Sigmoid colon (tissue), 4 donors: ENCODE measurements around the gene MUC21.

Experiments
- CTCF ChIP-seq, 4 experiments: fragments of 450-650 bp in 3 of 4; fragments of 200-600 bp in 1 of 4; IDR thresholded peaks; one replicate each; pipeline ENCODE4 v1.5.1; 2016 to 2019; ENCODE audit warnings: antibody characterized with exemption in 4 of 4, mild to moderate bottlenecking in 3 of 4, moderate library complexity in 2 of 4
- EP300 ChIP-seq, 4 donors: sonication (generic); formaldehyde crosslinking; IDR thresholded peaks; one replicate each; pipeline ENCODE4 v1.6.1; 2017; ENCODE audit warnings: antibody characterized with exemption in 4 of 4
- POLR2A ChIP-seq, 2 donors: fragments of 450-650 bp; IDR thresholded peaks; one replicate each; pipeline ENCODE4 v1.6.1; 2016; ENCODE audit warnings: antibody characterized with exemption in 2 of 2, mild to moderate bottlenecking in 2 of 2, moderate library complexity in 2 of 2
- POLR2AphosphoS5 ChIP-seq, 4 donors: sonication (generic); formaldehyde crosslinking; IDR thresholded peaks; one replicate each; pipeline ENCODE4 v1.6.1; 2017; ENCODE audit warnings: antibody characterized with exemption in 4 of 4

DNA sequence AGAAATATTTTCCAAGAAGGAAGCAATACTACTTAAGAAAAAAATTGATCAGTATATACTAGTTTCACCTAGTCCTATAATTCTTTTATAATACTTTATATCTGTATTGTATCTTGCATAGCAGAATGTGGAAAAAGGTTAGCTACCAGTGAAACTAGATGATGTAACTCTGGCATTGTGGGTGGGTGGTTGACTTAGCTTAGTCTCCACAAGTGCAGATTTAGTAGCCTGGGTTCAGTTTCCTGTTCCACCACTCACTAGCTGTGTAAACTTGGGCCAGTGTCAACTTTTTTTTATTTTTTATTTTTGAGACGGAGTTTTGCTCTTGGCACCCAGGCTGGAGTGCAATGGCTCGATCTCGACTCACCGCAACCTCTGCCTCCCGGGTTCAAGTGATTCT is 2.0 kb downstream of the MUC21 start:
- TF ChIP-seq CTCF (IDR thresholded peaks at IDR 0.05) (no peak), POLR2AphosphoS5 (IDR thresholded peaks at IDR 0.05) (no peak), POLR2A (IDR thresholded peaks at IDR 0.05) (no peak), EP300 (IDR thresholded peaks at IDR 0.05) (no peak)
